ENCODE data around the gene LAMA1. TPM values are rescaled to one million over a fixed set of nuclear protein-coding genes. Genes with fewer than 3 reads are reported as not detected.

LAMA1 gene
- total and polyA plus RNA-seq, 2 donors (not counting 3 experiments of a cell fraction or from before 2014, with no cell fraction given) = 0.04 TPM; not detected in 1

GRCh38 chr18:7155887-7156286 is 38.3 kb upstream of the LAMA1 start:
- dilution Hi-C loops (cut with MboI; ENCODE audit: extremely low pct_ligation_motif_present, low sequenced_read_pairs) = no loop called here
- H3K9ac ChIP-seq (replicated peaks; ENCODE audit: extremely low read depth, insufficient read depth, low read length) = no peak overlapping the region
- H2AFZ ChIP-seq (ENCODE audit: low read depth, low read length) = no peak overlapping the region
- H4K20me1 ChIP-seq (replicated peaks; ENCODE audit: control insufficient read depth, extremely low read depth, insufficient read depth, low read length) = no peaks in the 10 kb centered on the region
- ChIA-PET POLR2A (no interaction called here), CTCF (interaction anchor here (0.5 kb wide), 1 partner anchor 552 kb away, joined by 3 read pairs; no protein-coding TSS in a partner anchor)
- H3K27ac ChIP-seq (ENCODE audit: insufficient read depth, low read depth, low read length) = no peak overlapping the region
- no peaks in the 10 kb centered on the region for H3K36me3 ChIP-seq (ENCODE audit: control insufficient read depth in 2 of 2, extremely low read depth in 1 of 2, insufficient read depth in 2 of 2, low read length in 2 of 2)
- H3K27me3 ChIP-seq (ENCODE audit: control insufficient read depth in 2 of 2, insufficient read depth in 2 of 2, low read length in 2 of 2) = no peaks in the 10 kb centered on the region
- intact Hi-C loops (cut with micrococcal nuclease) = no loop called here
- FAIRE-seq (no peak), DNase-seq (ENCODE audit: low read depth, low spot score) (no peak)
- H3K9me3 ChIP-seq (replicated peaks; ENCODE audit: control insufficient read depth, insufficient read depth, low read length) = no peaks in the 10 kb centered on the region
- BruUV-seq (replicated peaks) = no TSS peak
- no peak overlapping the region for H3K4me2 ChIP-seq (ENCODE audit: insufficient read depth, low read length)
- no peaks in the 10 kb centered on the region for H3K4me1 ChIP-seq (ENCODE audit: control insufficient read depth, extremely low read depth, insufficient read depth, low read length)
- no peak overlapping the region for H3K4me3 ChIP-seq (replicated peaks in 1 of 3; ENCODE audit: insufficient read depth in 1 of 3, low read depth in 1 of 3, low read length in 3 of 3)
- no peaks in the 10 kb centered on the region for H3K9me1 ChIP-seq (replicated peaks; ENCODE audit: control insufficient read depth, extremely low read depth, insufficient read depth, low read length)
- TF ChIP-seq EZH2 (IDR thresholded peaks at IDR 0.05; ENCODE audit: borderline replicate concordance, low read depth, low read length, severe bottlenecking) (no peak), POLR2AphosphoS5 (IDR thresholded peaks at IDR 0.05; ENCODE audit: insufficient read depth, low read depth, low read length) (no peak), POLR2A (IDR thresholded peaks at IDR 0.05; ENCODE audit: low read depth, low read length) (no peak), FOS (IDR thresholded peaks at IDR 0.05; ENCODE audit: borderline replicate concordance, insufficient read depth, low read length) (no peak), GATA2 (IDR thresholded peaks at IDR 0.05; ENCODE audit: insufficient read depth, insufficient read length, low read depth, low read length) (no peak), MAX (IDR thresholded peaks at IDR 0.05; ENCODE audit: insufficient read depth, insufficient read length) (no peak), JUN (IDR thresholded peaks at IDR 0.05; ENCODE audit: borderline replicate concordance, insufficient read depth, insufficient read length, low read depth) (no peak), MYC (IDR thresholded peaks at IDR 0.05; ENCODE audit: low read depth, low read length) (no peak), CTCF (IDR thresholded peaks at IDR 0.05; ENCODE audit: extremely low read depth in 1 of 2, insufficient read depth in 1 of 2, low read depth in 1 of 2, low read length in 2 of 2) (no peak)
- no peaks in the 10 kb centered on the region for H3K79me2 ChIP-seq (ENCODE audit: control insufficient read depth, insufficient read depth, low read length)

Measured in endothelial cell of umbilical vein (primary cell).